Measurements from ENCODE around the gene SOCS4. TPM values are rescaled to one million over a fixed set of nuclear protein-coding genes. Genes with fewer than 3 reads are reported as not detected.

The SOCS4 gene
- 8.3 to 11.5 TPM (median 9.0 TPM) in 5 replicates for total RNA-seq (2022; extraction: Qiagen RNA extraction)

GRCh38 chr14:55026793-55027561, at the start of gene SOCS4, which contains the start of gene WDHD1:
SOCS4 (plus strand) TSS chr14:55027236; CDS start chr14:55043042, 15,806 bp downstream.
WDHD1 (minus strand) TSS chr14:55027099; CDS start chr14:55026787, 312 bp downstream.

GRCh38 chr14:55051423-55052268, 24.6 kb downstream of the SOCS4 start, which contains the start of gene MAPK1IP1L:
MAPK1IP1L (plus strand) TSS chr14:55051647; CDS start chr14:55061684, 10,037 bp downstream.

Other genes with a start within 250 kb of the SOCS4 start
- 2.8 to 4.7 TPM (median 3.5 TPM) in 5 replicates for gene GCH1, start 124.4 kb upstream of the SOCS4 start, total RNA-seq (2022; extraction: Qiagen RNA extraction)
- gene WDHD1, start 137 bp upstream of the SOCS4 start, total RNA-seq (2022; extraction: Qiagen RNA extraction) = 9.9 to 13.7 TPM (median 11.7 TPM) in 5 replicates
- gene MAPK1IP1L, start 24.4 kb downstream of the SOCS4 start, total RNA-seq (2022; extraction: Qiagen RNA extraction) = 96.3 to 110 TPM (median 100.0 TPM) in 5 replicates
- gene LGALS3, start 102.0 kb downstream of the SOCS4 start, total RNA-seq (2022; extraction: Qiagen RNA extraction) = 166 to 207 TPM (median 187 TPM) in 5 replicates
- 26.3 to 44.6 TPM (median 32.0 TPM) in 5 replicates for gene DLGAP5, start 164.3 kb downstream of the SOCS4 start, total RNA-seq (2022; extraction: Qiagen RNA extraction)
- gene FBXO34, start 244.2 kb downstream of the SOCS4 start, total RNA-seq (2022; extraction: Qiagen RNA extraction) = 11.2 to 17.7 TPM (median 14.5 TPM) in 5 replicates

Measured in A549 treated with CORT108297 at 1 μM for 4 hours (cell line).